GM12873 (cell line): ENCODE data around the gene SGCB.

ENCODE experiments used
- TF ChIP-seq, protein P1 (sequence below): IDR thresholded peaks from 2 replicates; pipeline ENCODE4 v1.5.1; 2012; ENCODE audit warnings: low read depth, mild to moderate bottlenecking, moderate library complexity, low read length, control low read depth; ENCODE audit not compliant: insufficient read depth; ENCODE audit errors: missing control alignments

Gene SGCB

DNA sequence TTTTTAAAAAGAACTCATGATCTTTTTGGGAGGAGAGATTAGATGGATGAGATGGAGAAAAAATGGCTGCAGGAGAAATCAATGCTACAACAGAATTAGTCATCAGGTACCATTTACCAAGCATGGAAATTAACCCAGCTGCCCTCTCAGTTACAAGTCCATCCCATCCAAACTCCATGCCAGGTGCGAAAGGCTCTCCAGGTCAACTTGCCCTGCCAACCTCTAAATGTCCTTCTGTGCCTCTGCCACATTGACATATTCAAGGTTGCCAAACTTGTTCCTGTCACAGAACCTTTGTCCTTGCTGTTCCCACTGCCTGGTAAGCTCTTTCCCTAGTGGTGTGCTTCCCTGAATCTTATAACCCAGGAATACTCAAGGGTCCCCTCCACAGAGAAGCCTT is 20.2 kb upstream of the SGCB start:
- TF ChIP-seq, protein P1, sequence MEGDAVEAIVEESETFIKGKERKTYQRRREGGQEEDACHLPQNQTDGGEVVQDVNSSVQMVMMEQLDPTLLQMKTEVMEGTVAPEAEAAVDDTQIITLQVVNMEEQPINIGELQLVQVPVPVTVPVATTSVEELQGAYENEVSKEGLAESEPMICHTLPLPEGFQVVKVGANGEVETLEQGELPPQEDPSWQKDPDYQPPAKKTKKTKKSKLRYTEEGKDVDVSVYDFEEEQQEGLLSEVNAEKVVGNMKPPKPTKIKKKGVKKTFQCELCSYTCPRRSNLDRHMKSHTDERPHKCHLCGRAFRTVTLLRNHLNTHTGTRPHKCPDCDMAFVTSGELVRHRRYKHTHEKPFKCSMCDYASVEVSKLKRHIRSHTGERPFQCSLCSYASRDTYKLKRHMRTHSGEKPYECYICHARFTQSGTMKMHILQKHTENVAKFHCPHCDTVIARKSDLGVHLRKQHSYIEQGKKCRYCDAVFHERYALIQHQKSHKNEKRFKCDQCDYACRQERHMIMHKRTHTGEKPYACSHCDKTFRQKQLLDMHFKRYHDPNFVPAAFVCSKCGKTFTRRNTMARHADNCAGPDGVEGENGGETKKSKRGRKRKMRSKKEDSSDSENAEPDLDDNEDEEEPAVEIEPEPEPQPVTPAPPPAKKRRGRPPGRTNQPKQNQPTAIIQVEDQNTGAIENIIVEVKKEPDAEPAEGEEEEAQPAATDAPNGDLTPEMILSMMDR = no peak

DNA sequence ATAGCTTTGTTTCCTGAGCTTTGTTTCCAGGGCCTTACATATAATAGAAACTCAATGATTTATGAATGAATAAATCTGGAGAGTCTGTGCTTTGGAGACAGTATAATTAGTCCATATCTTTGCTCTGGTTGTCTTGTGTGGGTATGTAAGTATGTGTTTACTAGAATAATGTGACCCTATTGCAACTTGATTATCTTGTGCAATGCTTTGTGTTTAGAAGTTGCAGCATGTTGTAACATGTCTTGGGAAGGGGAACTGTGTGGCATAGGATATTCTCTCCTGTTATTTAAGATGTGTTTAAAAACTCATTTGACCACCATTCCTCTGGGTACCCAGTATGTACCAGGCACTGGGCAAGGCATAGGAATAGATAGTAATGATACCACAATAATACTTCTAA is 19.1 kb upstream of the SGCB start:
- TF ChIP-seq, protein P1 = no peak

DNA sequence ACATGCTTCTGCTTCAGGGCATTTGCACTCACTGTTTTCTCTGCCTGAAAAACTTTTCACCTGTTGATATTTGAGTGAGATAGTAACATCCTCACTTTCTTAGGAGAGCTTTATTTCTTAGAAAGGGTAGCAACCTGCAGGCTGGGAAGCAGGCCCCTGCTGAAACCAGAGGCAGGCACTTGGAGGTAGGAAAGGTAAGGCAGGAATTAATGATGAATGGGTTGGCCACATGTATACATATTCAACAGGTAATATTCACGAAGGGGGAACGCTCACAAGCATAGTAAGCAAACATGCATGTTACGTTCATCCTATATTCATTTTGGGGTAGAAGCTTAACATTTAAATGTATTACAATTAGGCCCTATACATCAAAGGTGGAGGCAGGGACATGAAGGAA is 16.2 kb upstream of the SGCB start:
- TF ChIP-seq, protein P1 = no peak

DNA sequence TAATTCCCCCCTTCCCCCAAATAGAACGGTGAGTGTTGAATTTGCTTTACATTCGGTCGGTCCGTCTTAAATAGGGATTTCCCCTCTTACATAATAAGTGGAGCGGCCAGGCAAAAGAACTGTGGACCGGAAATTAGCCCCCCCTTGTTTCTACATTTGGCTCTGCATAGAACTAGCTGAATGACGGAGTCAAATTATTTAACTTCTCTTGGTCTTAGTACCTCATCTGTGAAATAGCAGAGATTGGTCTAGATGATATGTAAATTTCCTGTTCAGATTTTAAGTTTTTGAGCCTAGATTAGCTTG is 14.3 kb upstream of the SGCB start:
- TF ChIP-seq, protein P1 = no peak

DNA sequence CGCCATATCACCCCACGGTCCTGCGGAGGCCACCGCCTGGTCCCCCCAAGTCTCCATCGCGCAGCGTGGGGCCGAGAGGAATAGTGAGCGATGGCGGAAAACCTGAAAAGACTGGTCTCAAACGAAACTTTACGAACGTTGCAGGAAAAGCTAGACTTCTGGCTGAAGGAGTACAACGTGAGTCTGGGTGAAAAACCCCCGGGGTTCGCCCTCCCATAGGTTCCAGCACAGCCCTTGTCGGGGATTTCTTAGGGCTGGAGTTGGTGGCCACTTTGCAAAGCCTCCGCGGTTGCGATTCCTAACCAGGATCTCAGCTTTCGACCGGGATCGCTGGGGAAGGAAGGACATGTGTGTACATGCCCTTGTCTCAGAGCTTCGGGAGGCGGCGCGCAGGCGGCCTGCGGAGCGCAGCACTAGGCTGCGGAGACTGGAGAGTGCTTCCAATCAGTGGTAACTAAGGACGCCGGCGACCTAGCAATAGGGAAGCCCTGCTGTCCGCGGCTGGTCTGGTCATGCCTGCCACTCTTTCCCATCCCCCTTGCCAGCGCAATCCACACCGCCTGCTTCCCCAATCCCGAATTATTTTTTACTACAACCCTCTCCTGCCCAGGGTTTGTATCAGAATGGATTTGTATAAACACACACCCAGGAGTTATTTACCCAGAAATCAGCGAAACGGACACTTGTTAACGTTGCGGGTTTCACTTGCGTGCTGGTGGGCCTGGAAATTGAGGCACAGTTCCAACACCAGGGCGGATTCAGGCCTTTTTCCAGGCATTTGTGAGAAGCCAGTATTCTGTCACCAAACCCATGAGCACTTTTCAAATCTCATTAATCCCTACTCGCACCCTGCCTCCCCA is 13.7 kb upstream of the SGCB start:
- TF ChIP-seq, protein P1 = no peak

DNA sequence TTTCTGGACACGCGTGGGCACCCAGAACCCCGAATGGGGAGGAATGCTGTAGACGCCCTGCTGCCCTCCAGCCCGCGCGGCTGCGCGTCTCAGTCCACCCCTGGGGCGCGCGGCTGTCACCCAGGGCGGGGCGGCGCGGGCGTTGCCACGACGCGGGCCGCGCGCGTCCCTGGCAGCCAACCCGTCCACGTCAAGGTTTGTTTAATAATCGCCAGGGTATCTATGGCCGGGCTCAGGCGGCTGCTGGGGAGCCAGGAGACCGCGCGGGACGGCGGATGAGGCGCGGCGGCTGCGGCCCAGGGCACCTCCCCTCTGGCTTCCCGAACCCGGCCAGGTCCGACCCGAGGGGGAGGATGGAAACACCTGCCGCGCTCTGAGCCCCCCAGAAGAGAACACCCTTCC is 13.1 kb upstream of the SGCB start, which contains the start of gene SPATA18:
Gene SPATA18 (plus strand): TSS at position 92 of the 402 bp plus-strand sequence. CDS start 401 bp downstream, outside the sequence.
- TF ChIP-seq, protein P1 = no peak

DNA sequence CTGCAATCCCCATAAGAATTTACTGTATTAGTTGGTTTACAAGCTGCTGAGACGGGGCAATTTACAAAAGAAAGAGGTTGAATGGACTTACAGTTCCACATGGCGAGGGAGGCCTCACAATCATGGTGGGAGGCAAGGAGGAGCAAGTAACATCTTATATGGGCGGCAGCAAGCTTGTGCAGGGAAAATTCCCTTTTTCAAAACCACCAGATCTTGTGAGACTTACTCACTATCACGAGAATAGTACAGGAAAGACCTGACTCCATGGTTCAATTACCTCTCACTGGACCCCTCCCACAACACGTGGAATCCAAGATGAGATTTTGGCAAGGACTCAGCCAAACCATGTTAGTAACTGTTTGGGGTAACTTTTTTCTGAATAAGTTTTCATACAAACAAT is 11.2 kb upstream of the SGCB start:
- TF ChIP-seq, protein P1 = no peak
